MCF 10A (cell line): ENCODE results near the gene DUSP16. TPM values are rescaled to one million over a fixed set of nuclear protein-coding genes. Genes with fewer than 3 reads are reported as not detected.
A peak's percentile ranks its signal among the peaks of the same experiment; 100 is the strongest.

Experiments used
- BruUV-seq: library from RNA; stranded (reverse); fragments of 400-500 nt; replicated peaks from 2 replicates; lab custom pipeline; 2021; lab: Mats Ljungman, UMichigan
- CTCF ChIA-PET: fragments of 300-600 bp; sonication (Branson Sonifier 250); formaldehyde crosslinking; extraction: SDS; loops from one replicate; lab custom pipeline; 2021; ENCODE audit warnings: antibody characterized with exemption, inconsistent platforms; lab: Yijun Ruan, JAX
- POLR2A ChIA-PET: fragments of 300-600, 350-650 bp; sonication (Branson Sonifier 250); formaldehyde crosslinking; extraction: SDS; loops from one replicate; lab custom pipeline; 2020; ENCODE audit warnings: antibody characterized with exemption, inconsistent platforms; lab: Yijun Ruan, JAX
- DNase-seq: peaks from one replicate; pipeline ENCODE4 v3.0.0-alpha.2; 2018; ENCODE audit not compliant: unreplicated experiment
- H3K27ac Mint-ChIP-seq: one replicate; pipeline ENCODE4 v1.8.0; 2022; ENCODE audit warnings: mild to moderate bottlenecking, low read depth, mixed read lengths; ENCODE audit not compliant: unreplicated experiment
- H3K27me3 Mint-ChIP-seq: one replicate; pipeline ENCODE4 v1.8.0; 2022; ENCODE audit warnings: mixed read lengths; ENCODE audit not compliant: insufficient read depth, unreplicated experiment
- H3K36me3 Mint-ChIP-seq: one replicate; pipeline ENCODE4 v1.8.0; 2022; ENCODE audit warnings: mild to moderate bottlenecking, moderate library complexity, mixed read lengths; ENCODE audit not compliant: insufficient read depth, unreplicated experiment
- H3K4me1 Mint-ChIP-seq: one replicate; pipeline ENCODE4 v1.8.0; 2022; ENCODE audit warnings: mixed read lengths; ENCODE audit not compliant: insufficient read depth, unreplicated experiment
- H3K4me3 Mint-ChIP-seq: one replicate; pipeline ENCODE4 v1.8.0; 2022; ENCODE audit warnings: mild to moderate bottlenecking, moderate library complexity, mixed read lengths; ENCODE audit not compliant: unreplicated experiment
- H3K9me3 Mint-ChIP-seq: one replicate; pipeline ENCODE4 v1.8.0; 2022; ENCODE audit warnings: mixed read lengths; ENCODE audit not compliant: unreplicated experiment
- CTCF ChIP-seq: fragments of 200-600 bp; IDR thresholded peaks from one replicate; pipeline ENCODE4 v1.8.0; 2022; ENCODE audit warnings: antibody characterized with exemption, mild to moderate bottlenecking; ENCODE audit not compliant: unreplicated experiment
- intact Hi-C: fragments of 100-400 bp; cut with micrococcal nuclease; formaldehyde crosslinking; loops from 2 replicates; pipeline ENCODE4 v1.14.1; 2022
- total RNA-seq: library from RNA; stranded (reverse); gene quantifications from 2 replicates; pipeline ENCODE4 v1.2.3, GENCODE V29; 2022

DUSP16 gene
- total RNA-seq, 1 experiment from 2014 or later, result 20.7 TPM

- Mint-ChIP-seq H3K36me3 (peaks cover 12% of the 10 kb centered on the region), H3K27me3 (no peaks in the 10 kb centered on the region), H3K27ac (no peak overlapping the region), H3K9me3 (no peaks in the 10 kb centered on the region), H3K4me3 (no peak overlapping the region), H3K4me1 (peaks cover 10% of the 10 kb centered on the region)
- DNase-seq, result no peak
- intact Hi-C loops, result no loop called here
- no peak for TF ChIP-seq CTCF
- BruUV-seq, result no TSS peak
- CTCF ChIA-PET, result no interaction called here
- POLR2A ChIA-PET, result interaction anchor here (0.6 kb wide), 1 partner anchor 30 kb away, joined by 3 read pairs; no protein-coding TSS in a partner anchor
Measured at GRCh38 chr12:12513416-12514006, 49.2 kb downstream of the DUSP16 start.

GRCh38 chr12:12511895-12512711 is 50.6 kb downstream of the DUSP16 start:
- DNase-seq, result no peak
- H3K36me3 Mint-ChIP-seq, result no peaks in the 10 kb centered on the region
- peaks cover 15% of the 10 kb centered on the region for H3K4me1 Mint-ChIP-seq
- no TSS peak for BruUV-seq
- CTCF ChIA-PET, result interaction anchor here (0.5 to 0.6 kb wide), 4 partner anchors 59 to 527 kb away, joined by 3 to 4 read pairs (median 4); no protein-coding TSS in a partner anchor
- H3K27ac Mint-ChIP-seq, result no peak overlapping the region
- no peaks in the 10 kb centered on the region for H3K27me3 Mint-ChIP-seq
- H3K9me3 Mint-ChIP-seq, result no peaks in the 10 kb centered on the region
- H3K4me3 Mint-ChIP-seq, result no peak overlapping the region
- TF ChIP-seq CTCF, result no peak
- intact Hi-C loops, result no loop called here
- POLR2A ChIA-PET, result no interaction called here

- ChIA-PET POLR2A (no interaction called here), CTCF (interaction anchor here (0.6 to 1.2 kb wide), 4 partner anchors 31 to 528 kb away, joined by 3 to 4 read pairs (median 4); no protein-coding TSS in a partner anchor)
- peaks cover 8% of the 10 kb centered on the region for H3K36me3 Mint-ChIP-seq
- H3K4me3 Mint-ChIP-seq, result no peak overlapping the region
- BruUV-seq, result no TSS peak
- intact Hi-C loops, result no loop called here
- H3K4me1 Mint-ChIP-seq, result peaks cover 15% of the 10 kb centered on the region
- H3K27me3 Mint-ChIP-seq, result no peaks in the 10 kb centered on the region
- TF ChIP-seq CTCF, result no peak
- H3K27ac Mint-ChIP-seq, result no peak overlapping the region
- no peaks in the 10 kb centered on the region for H3K9me3 Mint-ChIP-seq
- DNase-seq, result peak; percentile 3
Measured at GRCh38 chr12:12511021-12511783, 51.5 kb downstream of the DUSP16 start.
